Left ventricle myocardium inferior (tissue), 1 donor: ENCODE results near the gene MAPK8. TPM values are rescaled to one million over a fixed set of nuclear protein-coding genes. Genes with fewer than 3 reads are reported as not detected.
"Not testable (repeated sequence)": the region's sequence is repeated elsewhere in the genome, so short reads cannot be mapped to it uniquely, and the experiment has no call there.

ENCODE experiments used
- DNase-seq: peaks from one replicate; pipeline ENCODE4 v3.0.0-alpha.2; 2020
- H3K27ac ChIP-seq: fragments of 200-600 bp; replicated peaks from 2 replicates; pipeline ENCODE4 v1.8.0; 2021
- H3K27me3 ChIP-seq: fragments of 200-600 bp; 2 replicates; pipeline ENCODE4 v1.8.0; 2021; ENCODE audit warnings: low read depth
- H3K36me3 ChIP-seq: fragments of 200-600 bp; 2 replicates; pipeline ENCODE4 v1.8.0; 2021
- H3K4me1 ChIP-seq: fragments of 200-600 bp; 2 replicates; pipeline ENCODE4 v1.8.0; 2021
- H3K4me3 ChIP-seq: fragments of 200-600 bp; 2 replicates; pipeline ENCODE4 v1.8.0; 2021; ENCODE audit warnings: mild to moderate bottlenecking, moderate library complexity
- H3K9me3 ChIP-seq: fragments of 200-600 bp; replicated peaks from 2 replicates; pipeline ENCODE4 v1.8.0; 2021
- intact Hi-C: fragments of 100-400 bp; cut with micrococcal nuclease; formaldehyde crosslinking; loops from one replicate; pipeline ENCODE4 v1.11.0; 2022
- total RNA-seq: library from RNA; stranded (reverse); fragmentation: NEBNext Ultra II Directional; extraction: Animal tissue kit (Norgen Biotek cat#: 25700); gene quantifications from one replicate; pipeline ENCODE4 v1.2.1, GENCODE V29; 2021
- TF ChIP-seq, protein P1 (sequence below): fragments of 200-600 bp; IDR thresholded peaks from 2 replicates; pipeline ENCODE4 v1.8.0; 2021; ENCODE audit warnings: antibody characterized with exemption, mild to moderate bottlenecking, borderline replicate concordance
- donor health status: DM: no; HTN: yes; CAD: no; lungs with severe emphysema.

The MAPK8 gene
- total RNA-seq, 1 donor from 2014 or later = 32.7 TPM

DNA sequence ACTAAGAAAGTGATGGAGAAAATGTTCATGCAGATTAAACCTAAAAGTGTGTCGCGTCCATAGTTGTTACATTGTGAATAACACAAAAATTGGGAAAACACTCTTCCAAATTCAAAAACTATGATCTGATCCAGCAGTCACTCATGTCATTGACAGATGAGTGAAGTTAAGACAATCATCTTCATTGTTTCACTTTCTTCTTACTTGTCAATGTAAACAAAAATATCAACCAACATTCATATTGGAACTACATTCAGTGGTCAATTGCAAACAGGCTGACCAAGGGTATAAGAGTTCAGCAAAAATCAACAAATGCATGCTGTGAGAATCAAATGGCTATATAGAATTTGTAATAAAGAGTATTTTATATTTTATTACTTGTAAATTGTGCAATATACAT lies 33.8 kb upstream of the MAPK8 start:
- Histone ChIP-seq H3K36me3 (no peaks in the 10 kb centered on the region), H3K4me1 (no peaks in the 10 kb centered on the region), H3K4me3 (no peak overlapping the region), H3K9me3 (peaks cover 6% of the 10 kb centered on the region), H3K27ac (no peak overlapping the region), H3K27me3 (no peaks in the 10 kb centered on the region)
- no peak for DNase-seq
- TF ChIP-seq, protein P1, sequence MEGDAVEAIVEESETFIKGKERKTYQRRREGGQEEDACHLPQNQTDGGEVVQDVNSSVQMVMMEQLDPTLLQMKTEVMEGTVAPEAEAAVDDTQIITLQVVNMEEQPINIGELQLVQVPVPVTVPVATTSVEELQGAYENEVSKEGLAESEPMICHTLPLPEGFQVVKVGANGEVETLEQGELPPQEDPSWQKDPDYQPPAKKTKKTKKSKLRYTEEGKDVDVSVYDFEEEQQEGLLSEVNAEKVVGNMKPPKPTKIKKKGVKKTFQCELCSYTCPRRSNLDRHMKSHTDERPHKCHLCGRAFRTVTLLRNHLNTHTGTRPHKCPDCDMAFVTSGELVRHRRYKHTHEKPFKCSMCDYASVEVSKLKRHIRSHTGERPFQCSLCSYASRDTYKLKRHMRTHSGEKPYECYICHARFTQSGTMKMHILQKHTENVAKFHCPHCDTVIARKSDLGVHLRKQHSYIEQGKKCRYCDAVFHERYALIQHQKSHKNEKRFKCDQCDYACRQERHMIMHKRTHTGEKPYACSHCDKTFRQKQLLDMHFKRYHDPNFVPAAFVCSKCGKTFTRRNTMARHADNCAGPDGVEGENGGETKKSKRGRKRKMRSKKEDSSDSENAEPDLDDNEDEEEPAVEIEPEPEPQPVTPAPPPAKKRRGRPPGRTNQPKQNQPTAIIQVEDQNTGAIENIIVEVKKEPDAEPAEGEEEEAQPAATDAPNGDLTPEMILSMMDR = no peak
- intact Hi-C loops = no loop called here

DNA sequence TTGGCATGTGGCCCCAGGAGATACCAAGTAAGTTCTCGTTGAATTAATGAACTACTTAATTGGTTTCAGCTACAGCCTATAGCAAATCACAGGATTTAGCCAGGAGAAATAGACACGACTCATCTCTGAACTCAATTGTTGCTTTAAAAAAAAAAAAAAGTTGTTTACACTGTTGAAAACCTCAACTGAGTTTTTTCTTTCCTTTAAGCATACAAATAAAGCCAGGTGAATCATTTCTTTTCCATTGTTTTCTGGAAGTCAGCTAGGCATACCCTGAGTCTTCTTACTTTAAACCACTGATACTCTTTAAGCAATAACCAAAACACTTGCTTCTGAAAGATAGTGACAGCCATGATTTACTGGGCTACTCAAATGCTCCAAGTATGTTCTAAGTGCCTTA lies 32.7 kb upstream of the MAPK8 start:
- Histone ChIP-seq H3K36me3 (no peaks in the 10 kb centered on the region), H3K27ac (no peak overlapping the region), H3K9me3 (peaks cover 6% of the 10 kb centered on the region), H3K4me1 (no peaks in the 10 kb centered on the region), H3K27me3 (no peaks in the 10 kb centered on the region), H3K4me3 (no peak overlapping the region)
- TF ChIP-seq, protein P1 = no peak
- DNase-seq = no peak
- intact Hi-C loops = no loop called here

DNA sequence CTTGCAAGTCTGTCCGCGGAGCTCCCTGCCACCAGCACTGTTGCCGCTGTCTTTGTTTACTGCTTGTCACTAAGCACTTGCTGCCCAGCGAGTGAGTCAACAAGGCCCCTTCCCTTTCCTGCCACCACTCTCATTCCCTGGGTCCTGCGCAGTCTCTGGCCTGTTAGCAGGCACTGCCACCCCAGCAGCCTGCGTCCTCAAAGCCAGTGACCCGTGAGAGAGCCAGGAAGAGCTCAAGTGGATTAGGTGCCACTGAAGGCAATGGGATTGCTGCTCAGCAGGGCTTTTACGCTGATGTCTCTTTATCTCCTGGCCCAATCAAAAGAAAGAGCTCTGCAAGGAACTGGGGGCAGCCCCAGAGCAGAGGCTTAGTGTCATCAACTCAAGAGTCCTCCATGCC lies 31.8 kb upstream of the MAPK8 start, which contains the start of gene FRMPD2:
Gene FRMPD2 (minus strand): TSS at position 61 of the 400 bp plus-strand sequence. CDS start 129 bp downstream, outside the sequence.
- no peak for DNase-seq
- Histone ChIP-seq H3K27ac (no peak within 1 kb of the TSS), H3K36me3 (no peaks in the 10 kb centered on the region), H3K9me3 (peaks cover 6% of the 10 kb centered on the region), H3K4me1 (no peaks in the 10 kb centered on the region), H3K27me3 (no peaks in the 10 kb centered on the region), H3K4me3 (no peak within 1 kb of the TSS)
- TF ChIP-seq, protein P1 = no peak
- intact Hi-C loops = no loop called here

DNA sequence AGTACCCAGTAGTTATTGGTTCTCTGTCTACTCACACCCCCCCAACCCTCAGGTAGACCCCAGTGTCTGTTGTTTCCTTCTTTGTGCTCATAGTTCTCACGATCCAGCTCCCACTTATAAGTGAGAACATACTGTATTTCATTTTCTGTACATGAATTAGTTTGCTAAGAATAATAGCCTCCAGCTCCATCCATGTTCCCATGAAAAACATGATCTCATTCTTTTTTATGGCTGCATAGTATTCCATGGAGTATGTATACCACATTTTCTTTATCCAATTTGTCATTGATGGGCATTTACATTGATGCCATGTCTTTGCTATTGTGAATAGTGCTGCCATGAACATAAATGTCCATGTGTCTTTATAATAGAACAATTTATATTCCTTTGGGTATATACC lies 29.4 kb upstream of the MAPK8 start:
- TF ChIP-seq, protein P1 = no peak
- no peak for DNase-seq
- no peak overlapping the region for H3K4me3 ChIP-seq
- peaks cover 4% of the 10 kb centered on the region for H3K27me3 ChIP-seq
- no peaks in the 10 kb centered on the region for H3K4me1 ChIP-seq
- intact Hi-C loops = no loop called here
- H3K9me3 ChIP-seq = peaks cover 20% of the 10 kb centered on the region
- H3K36me3 ChIP-seq = no peaks in the 10 kb centered on the region
- no peak overlapping the region for H3K27ac ChIP-seq

DNA sequence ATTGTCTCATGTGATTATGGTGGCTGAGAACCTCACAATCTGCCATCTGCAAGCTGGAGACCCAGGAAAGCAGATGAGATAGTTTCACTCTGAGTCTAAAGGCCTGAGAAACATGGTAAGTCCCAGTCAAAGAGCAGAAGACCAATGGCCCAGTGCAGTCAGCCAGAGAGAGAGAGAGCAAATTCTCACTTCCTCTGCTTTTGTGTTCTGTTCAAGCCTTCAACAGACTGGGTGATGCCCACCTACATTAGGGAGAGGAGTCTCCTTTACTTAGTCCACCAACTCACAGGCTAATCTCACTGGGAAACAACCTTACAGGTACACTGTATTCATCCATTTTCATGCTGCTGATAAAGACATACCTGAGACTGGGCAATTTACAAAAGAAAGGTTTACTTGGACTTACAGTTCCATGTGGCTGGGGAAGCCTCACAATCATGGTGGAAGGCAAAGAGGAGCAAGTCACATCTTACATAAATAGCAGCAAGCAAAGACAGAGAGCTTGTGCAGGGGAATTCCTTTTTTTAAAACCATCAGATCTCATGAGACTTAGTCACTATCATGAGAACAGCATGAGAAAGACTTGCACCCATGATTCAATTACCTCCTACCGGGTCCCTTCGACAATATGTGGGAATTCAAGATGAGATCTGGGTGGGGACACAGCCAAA lies 27.3 kb upstream of the MAPK8 start:
- H3K9me3 ChIP-seq = peaks cover 27% of the 10 kb centered on the region
- H3K4me3 ChIP-seq = no peak overlapping the region
- TF ChIP-seq, protein P1 = no peak
- DNase-seq = no peak
- H3K27ac ChIP-seq = no peak overlapping the region
- no peaks in the 10 kb centered on the region for H3K4me1 ChIP-seq
- intact Hi-C loops = no loop called here
- H3K27me3 ChIP-seq = peaks cover 4% of the 10 kb centered on the region
- no peaks in the 10 kb centered on the region for H3K36me3 ChIP-seq

DNA sequence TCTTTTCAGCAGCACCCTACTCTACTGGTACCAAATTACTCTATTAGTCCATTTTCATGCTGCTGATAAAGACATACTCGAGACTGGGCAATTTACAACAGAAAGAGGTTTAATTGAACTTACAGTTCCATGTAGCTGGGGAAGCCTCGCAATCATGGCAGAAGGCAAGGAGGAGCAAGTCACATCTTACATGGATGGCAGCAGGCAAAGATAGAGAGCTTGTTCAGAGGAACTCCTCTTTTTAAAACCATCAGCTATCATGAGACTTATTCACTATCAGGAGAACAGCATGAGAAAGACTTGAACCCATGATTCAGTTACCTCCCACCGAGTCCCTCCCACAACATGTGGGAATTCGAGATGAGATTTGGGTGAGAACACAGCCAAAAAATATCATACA lies 24.8 kb upstream of the MAPK8 start:
- peaks cover 32% of the 10 kb centered on the region for H3K9me3 ChIP-seq
- H3K4me3 ChIP-seq, H3K27ac ChIP-seq, H3K36me3 ChIP-seq, DNase-seq, intact Hi-C loops, H3K27me3 ChIP-seq, H3K4me1 ChIP-seq: not testable (repeated sequence)
